Psoas muscle (tissue), 8 donors: ENCODE results near the gene MAP3K5. TPM values are rescaled to one million over a fixed set of nuclear protein-coding genes. Genes with fewer than 3 reads are reported as not detected.

Experiments
- ATAC-seq, 4 donors: fragments of 200-7000 bp; cut with Tn5 transposase; one replicate each; pipeline ENCODE4 v1.9.1; 2020; ENCODE audit warnings: moderate library complexity in 3 of 4, mild to moderate bottlenecking in 2 of 4
- DNase-seq, 2 donors: peaks; one replicate each; pipeline ENCODE4 v3.0.0-alpha.2; 2020
- H3K27ac ChIP-seq: fragments of 200-600 bp; one replicate; pipeline ENCODE4 v1.8.0; 2022
- H3K27me3 ChIP-seq, 3 donors: fragments of 200-600 bp in 1 of 3; one replicate each; pipeline versions ENCODE4 v1.6.1 to v1.8.0; 2013 to 2022; ENCODE audit warnings: low read length in 2 of 3, mild to moderate bottlenecking in 2 of 3, moderate library complexity in 1 of 3; ENCODE audit not compliant: insufficient read depth in 3 of 3
- H3K36me3 ChIP-seq, 2 donors: fragments of 200-600 bp in 1 of 2; one replicate each; pipeline versions ENCODE4 v1.6.1 to v1.8.0; 2013 to 2022; ENCODE audit warnings: low read depth in 1 of 2, mild to moderate bottlenecking in 1 of 2, moderate library complexity in 1 of 2; ENCODE audit not compliant: insufficient read depth in 1 of 2
- H3K4me1 ChIP-seq: fragments of 200-600 bp; one replicate; pipeline ENCODE4 v1.8.0; 2022
- H3K4me3 ChIP-seq: fragments of 200-600 bp; one replicate; pipeline ENCODE4 v1.8.0; 2022; ENCODE audit warnings: mild to moderate bottlenecking
- H3K9me3 ChIP-seq: fragments of 200-600 bp; one replicate; pipeline ENCODE4 v1.8.0; 2022
- CTCF ChIP-seq: fragments of 200-600 bp; IDR thresholded peaks from one replicate; pipeline ENCODE4 v1.8.0; 2022; ENCODE audit warnings: antibody characterized with exemption
- WGBS, 3 donors: extraction: QIAGEN DNeasy Blood & Tissue Kit; methylation state at CpG; one replicate each; pipeline versions ENCODE4 v1.1.6 to v1.1.7; 2013; 5-methylcytosine and 5-hydroxymethylcytosine counted together
- intact Hi-C, 2 donors: fragments of 100-400 bp; cut with DNase I; formaldehyde crosslinking; loops; one replicate each; pipeline versions ENCODE4 v1.11.0 to v1.14.2; 2022
- polyA plus RNA-seq, 3 donors: library from polyadenylated mRNA; stranded (reverse); fragments of 200-250 nt; gene quantifications; one replicate each; pipeline ENCODE4 v1.2.3, GENCODE V29; 2013
- total RNA-seq, 4 donors: library from RNA; stranded (reverse); fragmentation: NEBNext Ultra II Directional in 2 of 4; extraction: Animal tissue kit (Norgen Biotek cat#: 25700) in 2 of 4; gene quantifications; one replicate each; pipeline versions ENCODE4 v1.2.1 to v1.2.4, GENCODE V29; 2021 to 2023
- donor health status: healthy with polysubstance abuse.
- donor health status: DM: no; HTN: no; CAD: no; lungs with moderate emphysema.
- donor health status: Bipolar disorder and iron deficiency.
- donor health status: healthy.
- donor health status: DM: yes; HTN: yes; CAD: no.
- donor health status: DM: no; HTN: no; CAD: no.
- donor health status: DM: no; HTN: no; CAD: no.
- donor health status: DM: yes; HTN: yes; CAD: no.

Gene MAP3K5
- total and polyA plus RNA-seq, 7 donors: 0.91 to 8.3 (median 3.8) TPM

- Histone ChIP-seq H3K4me1 (peaks cover 8% of the 10 kb centered on the region), H3K9me3 (no peaks in the 10 kb centered on the region), H3K4me3 (no peak overlapping the region), H3K36me3 (no peaks in the 10 kb centered on the region), H3K27ac (no peak overlapping the region), H3K27me3 (no peaks in the 10 kb centered on the region)
- intact Hi-C loops: no loop called here
- DNase-seq (no peak), ATAC-seq (no peak)
- no peak for TF ChIP-seq CTCF
- 86 to 93% (median 90%) methylated on average over 12 to 13 of the region's 13 CpGs for WGBS, 3 donors
Measured at GRCh38 chr6:136749359-136749997, 42.8 kb downstream of the MAP3K5 start.

DNA sequence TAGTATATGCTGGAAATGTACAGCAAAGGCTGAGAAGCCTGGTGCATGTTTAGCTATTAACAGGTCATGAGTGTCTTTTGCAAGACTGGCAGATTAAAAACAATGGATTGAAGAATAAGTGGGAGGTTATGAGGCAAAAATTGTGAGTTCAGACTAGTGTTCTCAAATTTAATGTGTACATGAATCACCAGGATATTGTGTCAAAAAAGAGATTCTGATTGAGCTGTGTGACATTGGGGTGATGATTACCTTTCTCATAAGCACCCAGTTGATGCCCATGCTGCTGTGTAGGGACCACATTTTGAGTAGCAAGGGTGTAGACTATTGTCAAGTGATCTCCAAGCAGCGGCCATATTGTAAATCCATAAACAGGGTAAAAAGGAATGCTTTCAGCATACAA is 44.8 kb downstream of the MAP3K5 start:
- no peaks in the 10 kb centered on the region for H3K9me3 ChIP-seq
- no peak for ATAC-seq
- H3K4me1 ChIP-seq: peaks cover 8% of the 10 kb centered on the region
- H3K36me3 ChIP-seq: no peaks in the 10 kb centered on the region
- DNase-seq: no peak
- no peak for TF ChIP-seq CTCF
- 97% methylated on average over 1 of the region's 1 CpG for WGBS, 3 donors
- H3K4me3 ChIP-seq: no peak overlapping the region
- no peaks in the 10 kb centered on the region for H3K27me3 ChIP-seq
- intact Hi-C loops: no loop called here
- no peak overlapping the region for H3K27ac ChIP-seq

GRCh38 chr6:136745300-136745699 is 47.0 kb downstream of the MAP3K5 start:
- Histone ChIP-seq H3K9me3 (no peaks in the 10 kb centered on the region), H3K4me3 (no peak overlapping the region), H3K36me3 (no peaks in the 10 kb centered on the region), H3K27ac (no peak overlapping the region), H3K27me3 (no peaks in the 10 kb centered on the region), H3K4me1 (peaks cover 11% of the 10 kb centered on the region)
- DNase-seq (no peak), ATAC-seq (no peak)
- intact Hi-C loops: no loop called here
- WGBS, 3 donors: 32 to 38% (median 35%) methylated on average over 6 of the region's 6 CpGs
- TF ChIP-seq CTCF: no peak

DNA sequence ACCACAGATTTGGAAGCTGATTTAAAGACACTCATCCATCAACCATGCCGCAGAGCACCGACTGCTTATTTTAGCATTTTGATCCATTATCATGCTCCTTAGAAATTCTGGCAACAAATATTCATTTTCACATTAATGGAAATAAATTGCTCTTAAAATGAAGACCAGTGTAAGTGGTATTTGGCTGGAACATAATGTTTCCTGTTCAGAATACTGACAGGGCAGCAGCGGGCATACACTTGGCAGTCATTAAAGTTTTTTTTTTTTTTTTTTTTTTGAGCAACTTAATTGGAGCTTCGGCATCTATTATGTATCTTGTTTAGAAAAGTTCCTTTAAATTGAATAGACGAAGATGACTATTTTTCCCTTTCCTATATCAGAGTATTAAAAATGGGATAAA is 47.4 kb downstream of the MAP3K5 start:
- ATAC-seq (no peak), DNase-seq (no peak)
- TF ChIP-seq CTCF: no peak
- 26 to 44% (median 41%) methylated on average over 5 of the region's 5 CpGs for WGBS, 3 donors
- intact Hi-C loops: no loop called here
- Histone ChIP-seq H3K27me3 (no peaks in the 10 kb centered on the region), H3K4me1 (peaks cover 11% of the 10 kb centered on the region), H3K36me3 (no peaks in the 10 kb centered on the region), H3K4me3 (no peak overlapping the region), H3K9me3 (no peaks in the 10 kb centered on the region), H3K27ac (no peak overlapping the region)

DNA sequence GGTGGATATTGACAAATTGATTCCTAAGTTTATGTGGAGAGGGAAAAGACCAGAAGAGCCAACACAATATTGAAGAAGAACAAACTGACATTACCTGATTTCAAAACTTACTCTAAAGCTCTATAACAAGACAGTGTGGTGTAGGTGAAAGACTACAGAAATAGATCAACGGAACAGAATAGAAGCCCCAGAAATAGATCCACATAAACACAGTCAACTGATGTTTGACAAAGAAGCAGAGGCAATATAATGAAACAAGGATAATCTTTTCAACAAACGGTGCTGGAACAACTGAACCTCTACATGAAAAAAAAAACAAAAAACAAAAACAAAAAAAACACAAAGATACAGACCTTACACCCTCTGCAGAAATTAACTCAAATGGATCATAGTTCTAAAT is 50.2 kb downstream of the MAP3K5 start:
- WGBS, 3 donors: 51 to 79% (median 61%) methylated on average over 2 of the region's 2 CpGs

More for the DNA sequence above, 50.2 kb downstream of the MAP3K5 start:
- Histone ChIP-seq H3K27me3 (no peaks in the 10 kb centered on the region), H3K36me3 (no peaks in the 10 kb centered on the region), H3K27ac (no peak overlapping the region), H3K4me1 (peaks cover 16% of the 10 kb centered on the region), H3K9me3 (no peaks in the 10 kb centered on the region), H3K4me3 (no peak overlapping the region)
- TF ChIP-seq CTCF: no peak
- ATAC-seq (no peak), DNase-seq (no peak)
- intact Hi-C loops: no loop called here
